Measurements from ENCODE around the gene PKMYT1.

Gene PKMYT1

GRCh38 chr16:2980227-2981176 is at the start of gene PKMYT1:
Gene PKMYT1 (minus strand): TSS chr16:2980446. CDS start chr16:2979657, 789 bp downstream.
- peak within 1 kb of the TSS; percentile 94 for H3K4me3 ChIP-seq (ENCODE audit: low read depth, low read length)
- H3K4me1 ChIP-seq (ENCODE audit: control insufficient read depth, insufficient read depth, low read length, unreplicated experiment): peaks cover 7% of the 10 kb centered on the region
- peaks cover 7% of the 10 kb centered on the region for H3K79me2 ChIP-seq (ENCODE audit: control insufficient read depth, insufficient read depth, low read length, unreplicated experiment)
- peak within 1 kb of the TSS; percentile 77 for H2AFZ ChIP-seq (ENCODE audit: low read length, unreplicated experiment)
- H3K36me3 ChIP-seq (ENCODE audit: insufficient read depth, low read length): no peaks in the 10 kb centered on the region
- H3K27me3 ChIP-seq (ENCODE audit: insufficient read depth, low read length): no peaks in the 10 kb centered on the region
- H3K27ac ChIP-seq (ENCODE audit: low read depth, low read length): peak within 1 kb of the TSS; percentile 46; the same call in 1 of the 2 replicates

DNA sequence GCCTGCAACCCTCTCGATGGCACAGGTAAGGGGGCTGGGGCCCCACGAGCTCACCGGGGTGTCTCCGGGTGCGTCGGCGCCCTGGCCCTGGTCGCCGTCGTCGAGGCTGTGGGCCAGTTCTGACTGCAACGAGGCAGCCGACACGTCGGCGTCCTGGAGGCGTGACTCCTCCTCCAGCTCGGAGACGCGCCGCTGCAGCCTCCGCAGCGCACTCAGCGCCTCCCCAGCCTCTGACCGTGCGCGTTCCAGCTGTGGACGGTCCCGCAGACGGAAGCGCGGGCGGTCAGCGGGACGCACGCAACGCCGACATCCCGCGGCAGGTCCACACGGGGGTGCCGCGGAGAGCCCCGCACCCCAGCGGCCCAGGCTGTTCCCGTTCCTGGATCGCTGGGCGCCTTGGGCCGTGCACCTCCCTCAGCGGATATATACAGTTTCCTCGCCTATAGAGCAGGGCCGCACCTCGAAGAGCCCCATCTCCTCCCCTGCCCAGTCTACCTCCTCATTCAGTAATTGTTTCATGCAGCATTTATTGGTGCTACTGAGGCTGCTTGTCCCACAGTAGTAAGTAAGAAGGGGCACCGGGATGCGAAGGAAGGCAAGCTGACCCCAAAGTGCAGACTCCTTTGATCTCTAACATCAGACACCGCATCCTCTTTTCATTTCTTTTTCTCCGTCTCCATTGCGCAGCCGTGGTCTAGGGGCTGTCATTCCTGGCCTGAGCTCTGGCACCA is 49.4 kb upstream of the PKMYT1 start:
- no peak overlapping the region for H3K4me3 ChIP-seq (ENCODE audit: low read depth, low read length)
- no peaks in the 10 kb centered on the region for H3K4me1 ChIP-seq (ENCODE audit: control insufficient read depth, insufficient read depth, low read length, unreplicated experiment)
- H3K36me3 ChIP-seq (ENCODE audit: insufficient read depth, low read length): no peaks in the 10 kb centered on the region
- H2AFZ ChIP-seq (ENCODE audit: low read length, unreplicated experiment): no peak overlapping the region
- no peaks in the 10 kb centered on the region for H3K79me2 ChIP-seq (ENCODE audit: control insufficient read depth, insufficient read depth, low read length, unreplicated experiment)
- H3K27me3 ChIP-seq (ENCODE audit: insufficient read depth, low read length): peaks cover 18% of the 10 kb centered on the region
- H3K27ac ChIP-seq (ENCODE audit: low read depth, low read length): no peak overlapping the region

- no peaks in the 10 kb centered on the region for H3K36me3 ChIP-seq (ENCODE audit: insufficient read depth, low read length)
- H2AFZ ChIP-seq (ENCODE audit: low read length, unreplicated experiment): no peak overlapping the region
- no peaks in the 10 kb centered on the region for H3K4me1 ChIP-seq (ENCODE audit: control insufficient read depth, insufficient read depth, low read length, unreplicated experiment)
- H3K4me3 ChIP-seq (ENCODE audit: low read depth, low read length): no peak overlapping the region
- H3K79me2 ChIP-seq (ENCODE audit: control insufficient read depth, insufficient read depth, low read length, unreplicated experiment): no peaks in the 10 kb centered on the region
- H3K27ac ChIP-seq (ENCODE audit: low read depth, low read length): no peak overlapping the region
- H3K27me3 ChIP-seq (ENCODE audit: insufficient read depth, low read length): peaks cover 13% of the 10 kb centered on the region
Measured at GRCh38 chr16:3028716-3029319, 48.6 kb upstream of the PKMYT1 start.

- H3K4me3 ChIP-seq (ENCODE audit: low read depth, low read length): no peak overlapping the region
- no peaks in the 10 kb centered on the region for H3K36me3 ChIP-seq (ENCODE audit: insufficient read depth, low read length)
- no peak overlapping the region for H3K27ac ChIP-seq (ENCODE audit: low read depth, low read length)
Measured at GRCh38 chr16:3027983-3028715, 47.9 kb upstream of the PKMYT1 start.

DNA sequence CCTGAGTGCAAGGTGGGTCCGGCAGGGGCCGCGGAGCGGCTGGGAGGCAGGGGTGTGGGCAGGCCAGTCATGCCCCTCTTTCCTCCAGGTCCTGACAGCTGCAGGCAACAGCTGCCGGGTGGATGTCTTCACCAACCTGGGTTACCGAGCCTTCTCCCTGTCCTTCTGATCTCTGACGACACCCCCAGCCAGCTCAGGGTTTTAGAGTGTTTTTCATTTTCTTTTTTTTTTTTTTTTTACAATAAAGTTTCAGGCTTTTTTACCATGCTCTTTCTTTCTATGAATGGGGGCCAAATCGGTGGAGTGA is 47.2 kb upstream of the PKMYT1 start:
- no peaks in the 10 kb centered on the region for H3K36me3 ChIP-seq (ENCODE audit: insufficient read depth, low read length)
- H2AFZ ChIP-seq (ENCODE audit: low read length, unreplicated experiment): no peak overlapping the region
- no peaks in the 10 kb centered on the region for H3K79me2 ChIP-seq (ENCODE audit: control insufficient read depth, insufficient read depth, low read length, unreplicated experiment)
- no peak overlapping the region for H3K27ac ChIP-seq (ENCODE audit: low read depth, low read length)
- H3K4me3 ChIP-seq (ENCODE audit: low read depth, low read length): no peak overlapping the region
- H3K27me3 ChIP-seq (ENCODE audit: insufficient read depth, low read length): peaks cover 4% of the 10 kb centered on the region
- H3K4me1 ChIP-seq (ENCODE audit: control insufficient read depth, insufficient read depth, low read length, unreplicated experiment): peaks cover 10% of the 10 kb centered on the region

More at GRCh38 chr16:3027983-3028715, 47.9 kb upstream of the PKMYT1 start:
- H2AFZ ChIP-seq (ENCODE audit: low read length, unreplicated experiment): no peak overlapping the region
- H3K27me3 ChIP-seq (ENCODE audit: insufficient read depth, low read length): peaks cover 7% of the 10 kb centered on the region
- H3K79me2 ChIP-seq (ENCODE audit: control insufficient read depth, insufficient read depth, low read length, unreplicated experiment): no peaks in the 10 kb centered on the region
- peaks cover 3% of the 10 kb centered on the region for H3K4me1 ChIP-seq (ENCODE audit: control insufficient read depth, insufficient read depth, low read length, unreplicated experiment)

DNA sequence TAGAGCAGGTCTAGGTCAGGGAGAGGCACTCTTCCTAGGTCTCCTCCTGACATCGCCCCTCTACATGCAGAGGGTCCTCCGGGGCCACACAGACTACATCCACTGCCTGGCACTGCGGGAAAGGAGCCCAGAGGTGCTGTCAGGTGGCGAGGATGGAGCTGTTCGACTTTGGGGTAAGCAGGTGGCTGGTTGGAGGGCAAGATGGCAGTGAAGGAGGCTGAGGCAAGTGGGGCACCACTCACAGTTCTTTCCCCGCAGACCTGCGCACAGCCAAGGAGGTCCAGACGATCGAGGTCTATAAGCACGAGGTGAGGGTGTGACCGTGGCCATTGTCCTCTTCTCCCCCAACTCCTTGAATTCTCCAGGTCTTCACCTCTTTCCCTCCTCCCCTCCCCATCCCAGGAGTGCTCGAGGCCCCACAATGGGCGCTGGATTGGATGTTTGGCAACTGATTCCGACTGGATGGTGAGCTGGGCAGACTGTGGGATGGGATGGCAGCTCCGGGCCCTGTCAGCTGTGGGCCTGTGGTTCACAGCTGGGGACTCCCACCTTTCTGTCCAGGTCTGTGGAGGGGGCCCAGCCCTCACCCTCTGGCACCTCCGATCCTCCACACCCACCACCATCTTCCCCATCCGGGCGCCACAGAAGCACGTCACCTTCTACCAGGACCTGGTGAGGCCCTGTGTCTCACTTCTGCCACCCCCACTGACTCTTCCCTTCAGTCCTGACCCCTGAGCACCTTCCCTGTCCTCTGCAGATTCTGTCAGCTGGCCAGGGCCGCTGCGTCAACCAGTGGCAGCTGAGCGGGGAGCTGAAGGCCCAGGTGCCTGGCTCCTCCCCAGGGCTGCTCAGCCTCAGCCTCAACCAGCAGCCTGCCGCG is 46.6 kb upstream of the PKMYT1 start:
- Histone ChIP-seq H3K27ac (ENCODE audit: low read depth, low read length) (no peak overlapping the region), H3K4me1 (ENCODE audit: control insufficient read depth, insufficient read depth, low read length, unreplicated experiment) (peaks cover 10% of the 10 kb centered on the region), H3K4me3 (ENCODE audit: low read depth, low read length) (no peak overlapping the region), H3K36me3 (ENCODE audit: insufficient read depth, low read length) (no peaks in the 10 kb centered on the region), H2AFZ (ENCODE audit: low read length, unreplicated experiment) (no peak overlapping the region), H3K79me2 (ENCODE audit: control insufficient read depth, insufficient read depth, low read length, unreplicated experiment) (no peaks in the 10 kb centered on the region), H3K27me3 (ENCODE audit: insufficient read depth, low read length) (no peaks in the 10 kb centered on the region)

GRCh38 chr16:3026003-3026378 is 45.7 kb upstream of the PKMYT1 start:
- Histone ChIP-seq H3K79me2 (ENCODE audit: control insufficient read depth, insufficient read depth, low read length, unreplicated experiment) (no peaks in the 10 kb centered on the region), H3K27ac (ENCODE audit: low read depth, low read length) (no peak overlapping the region), H2AFZ (ENCODE audit: low read length, unreplicated experiment) (no peak overlapping the region), H3K4me3 (ENCODE audit: low read depth, low read length) (no peak overlapping the region), H3K4me1 (ENCODE audit: control insufficient read depth, insufficient read depth, low read length, unreplicated experiment) (peaks cover 10% of the 10 kb centered on the region), H3K36me3 (ENCODE audit: insufficient read depth, low read length) (no peaks in the 10 kb centered on the region), H3K27me3 (ENCODE audit: insufficient read depth, low read length) (no peaks in the 10 kb centered on the region)

- H3K4me3 ChIP-seq (ENCODE audit: low read depth, low read length): no peak overlapping the region
- H3K79me2 ChIP-seq (ENCODE audit: control insufficient read depth, insufficient read depth, low read length, unreplicated experiment): no peaks in the 10 kb centered on the region
- H3K4me1 ChIP-seq (ENCODE audit: control insufficient read depth, insufficient read depth, low read length, unreplicated experiment): peaks cover 10% of the 10 kb centered on the region
- no peak overlapping the region for H3K27ac ChIP-seq (ENCODE audit: low read depth, low read length)
- no peak overlapping the region for H2AFZ ChIP-seq (ENCODE audit: low read length, unreplicated experiment)
- no peaks in the 10 kb centered on the region for H3K27me3 ChIP-seq (ENCODE audit: insufficient read depth, low read length)
- H3K36me3 ChIP-seq (ENCODE audit: insufficient read depth, low read length): no peaks in the 10 kb centered on the region
Measured at GRCh38 chr16:3025032-3026002, 45.1 kb upstream of the PKMYT1 start.
